Measurements from ENCODE around the gene LYPD6.

The LYPD6 gene, protein sequence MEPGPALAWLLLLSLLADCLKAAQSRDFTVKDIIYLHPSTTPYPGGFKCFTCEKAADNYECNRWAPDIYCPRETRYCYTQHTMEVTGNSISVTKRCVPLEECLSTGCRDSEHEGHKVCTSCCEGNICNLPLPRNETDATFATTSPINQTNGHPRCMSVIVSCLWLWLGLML

DNA sequence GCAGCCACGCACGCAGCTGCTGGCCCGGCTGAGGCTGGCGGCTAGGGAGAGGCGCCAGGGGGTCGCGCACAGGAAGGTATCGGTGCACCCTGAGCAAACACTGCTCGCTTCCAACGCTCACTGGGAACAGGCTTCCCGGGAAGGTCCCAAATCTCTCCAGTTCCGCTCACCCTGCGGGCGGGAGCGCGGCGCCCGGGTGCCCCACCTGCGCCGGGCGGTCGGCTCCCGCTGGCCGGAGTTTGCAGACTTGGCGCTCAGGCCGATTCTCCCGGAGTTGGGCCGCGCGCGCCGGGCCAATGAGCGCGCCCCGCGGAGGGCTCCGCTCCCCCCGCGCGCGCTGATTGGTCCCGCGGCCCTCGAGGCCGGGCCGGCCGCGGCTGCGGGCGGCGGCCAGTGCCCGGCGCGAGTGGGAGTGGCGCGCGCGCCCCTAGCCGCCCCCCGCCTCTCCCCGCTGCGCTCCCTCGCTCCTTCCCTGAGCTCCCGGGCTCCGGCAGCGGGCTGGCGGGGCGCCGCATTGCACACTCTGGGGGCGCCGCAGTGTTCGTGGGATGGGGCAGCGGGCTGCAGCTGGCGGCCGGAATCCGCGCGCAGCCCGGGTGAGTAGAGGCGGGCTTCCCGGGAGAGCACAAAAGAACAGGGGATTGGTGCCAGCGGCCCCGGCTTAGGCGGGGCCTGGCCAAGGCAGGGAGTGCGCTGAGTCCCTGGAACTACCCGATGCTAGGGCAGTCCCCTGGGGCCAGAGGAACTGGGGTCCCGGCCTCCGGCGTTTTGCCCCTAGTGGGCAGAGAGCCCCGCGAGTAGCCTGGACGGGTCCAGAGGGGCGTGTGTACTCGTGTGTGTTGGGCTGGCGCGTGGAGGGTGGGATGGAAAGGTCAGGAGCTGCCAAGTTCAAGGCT lies at the start of gene LYPD6:
LYPD6 (plus strand) TSS at position 461 of the 896 bp plus-strand sequence. CDS start 107,122 bp downstream, outside the sequence.
- no peaks in the 10 kb centered on the region for H3K27me3 ChIP-seq (replicated peaks; ENCODE audit: insufficient read depth, low read length)
- TF ChIP-seq EZH2 (optimal IDR thresholded peaks at IDR 0.05; ENCODE audit: low read depth, low read length) (no peak), EZH2phosphoT487 (IDR thresholded peaks at IDR 0.05; ENCODE audit: low read length) (no peak)
- TF ChIP-seq, protein P1, sequence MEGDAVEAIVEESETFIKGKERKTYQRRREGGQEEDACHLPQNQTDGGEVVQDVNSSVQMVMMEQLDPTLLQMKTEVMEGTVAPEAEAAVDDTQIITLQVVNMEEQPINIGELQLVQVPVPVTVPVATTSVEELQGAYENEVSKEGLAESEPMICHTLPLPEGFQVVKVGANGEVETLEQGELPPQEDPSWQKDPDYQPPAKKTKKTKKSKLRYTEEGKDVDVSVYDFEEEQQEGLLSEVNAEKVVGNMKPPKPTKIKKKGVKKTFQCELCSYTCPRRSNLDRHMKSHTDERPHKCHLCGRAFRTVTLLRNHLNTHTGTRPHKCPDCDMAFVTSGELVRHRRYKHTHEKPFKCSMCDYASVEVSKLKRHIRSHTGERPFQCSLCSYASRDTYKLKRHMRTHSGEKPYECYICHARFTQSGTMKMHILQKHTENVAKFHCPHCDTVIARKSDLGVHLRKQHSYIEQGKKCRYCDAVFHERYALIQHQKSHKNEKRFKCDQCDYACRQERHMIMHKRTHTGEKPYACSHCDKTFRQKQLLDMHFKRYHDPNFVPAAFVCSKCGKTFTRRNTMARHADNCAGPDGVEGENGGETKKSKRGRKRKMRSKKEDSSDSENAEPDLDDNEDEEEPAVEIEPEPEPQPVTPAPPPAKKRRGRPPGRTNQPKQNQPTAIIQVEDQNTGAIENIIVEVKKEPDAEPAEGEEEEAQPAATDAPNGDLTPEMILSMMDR (IDR thresholded peaks at IDR 0.05; ENCODE audit: low read length) = no peak; the same call in 1 of the 2 replicates
- H3K9ac ChIP-seq (ENCODE audit: low read length) = peak within 1 kb of the TSS; percentile 56; the same call in 1 of the 2 replicates
- H3K27ac ChIP-seq (ENCODE audit: low read length) = no peak within 1 kb of the TSS
- no peaks in the 10 kb centered on the region for H3K79me2 ChIP-seq (ENCODE audit: low read length)
- no peaks in the 10 kb centered on the region for H4K20me1 ChIP-seq (ENCODE audit: insufficient read depth, low read length)
- peak within 1 kb of the TSS; percentile 75 for H3K4me3 ChIP-seq (ENCODE audit: low read length)
- peak; percentile 84 for DNase-seq
- no peaks in the 10 kb centered on the region for H3K9me3 ChIP-seq (replicated peaks; ENCODE audit: insufficient read depth, low read length)
- peak within 1 kb of the TSS; percentile 92 for H2AFZ ChIP-seq (ENCODE audit: low read length)
- H3K4me1 ChIP-seq (ENCODE audit: low read length) = no peaks in the 10 kb centered on the region
- peak within 1 kb of the TSS; percentile 83 for H3K4me2 ChIP-seq (ENCODE audit: low read depth, low read length)
- no peaks in the 10 kb centered on the region for H3F3A ChIP-seq (ENCODE audit: insufficient read depth, low read length)
- no peaks in the 10 kb centered on the region for H3K36me3 ChIP-seq (replicated peaks; ENCODE audit: insufficient read depth, low read length)
- no peaks in the 10 kb centered on the region for H3K9me2 ChIP-seq (replicated peaks; ENCODE audit: insufficient read depth, low read length)

DNA sequence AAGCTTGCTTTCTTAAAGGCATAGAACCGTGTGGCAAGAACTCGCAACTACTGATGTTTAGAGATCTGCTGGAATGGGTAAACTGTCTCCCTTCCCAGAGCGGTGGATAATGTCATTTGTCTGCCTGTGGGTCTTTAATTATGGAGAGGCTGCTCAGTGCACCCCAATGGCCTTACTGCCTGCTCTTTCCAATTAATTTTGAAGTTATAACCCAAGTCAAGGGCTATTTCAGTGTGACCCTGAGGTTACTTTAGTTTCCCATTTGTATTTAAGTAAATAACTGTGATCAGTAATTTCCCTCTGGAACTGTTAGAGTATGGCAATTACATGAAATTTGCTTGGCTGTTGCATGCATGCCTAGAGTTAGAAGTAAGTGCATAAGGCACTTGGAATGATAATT lies 48.9 kb upstream of the LYPD6 start:
- no peaks in the 10 kb centered on the region for H4K20me1 ChIP-seq (ENCODE audit: insufficient read depth, low read length)
- H3K9me3 ChIP-seq (replicated peaks; ENCODE audit: insufficient read depth, low read length) = no peaks in the 10 kb centered on the region
- DNase-seq = no peak
- no peaks in the 10 kb centered on the region for H3F3A ChIP-seq (ENCODE audit: insufficient read depth, low read length)
- no peak overlapping the region for H3K4me2 ChIP-seq (ENCODE audit: low read depth, low read length)
- no peaks in the 10 kb centered on the region for H3K4me1 ChIP-seq (ENCODE audit: low read length)
- H3K27ac ChIP-seq (ENCODE audit: low read length) = no peak overlapping the region
- no peak overlapping the region for H2AFZ ChIP-seq (ENCODE audit: low read length)
- no peaks in the 10 kb centered on the region for H3K9me2 ChIP-seq (replicated peaks; ENCODE audit: insufficient read depth, low read length)
- H3K4me3 ChIP-seq (ENCODE audit: low read length) = no peak overlapping the region
- H3K79me2 ChIP-seq (ENCODE audit: low read length) = no peaks in the 10 kb centered on the region
- H3K9ac ChIP-seq (ENCODE audit: low read length) = no peak overlapping the region
- TF ChIP-seq EZH2phosphoT487 (IDR thresholded peaks at IDR 0.05; ENCODE audit: low read length) (no peak), EZH2 (optimal IDR thresholded peaks at IDR 0.05; ENCODE audit: low read depth, low read length) (no peak)
- TF ChIP-seq, protein P1 (IDR thresholded peaks at IDR 0.05; ENCODE audit: low read length) = no peak
- H3K27me3 ChIP-seq (replicated peaks; ENCODE audit: insufficient read depth, low read length) = no peaks in the 10 kb centered on the region
- H3K36me3 ChIP-seq (replicated peaks; ENCODE audit: insufficient read depth, low read length) = no peaks in the 10 kb centered on the region

- no peaks in the 10 kb centered on the region for H3K79me2 ChIP-seq (ENCODE audit: low read length)
- no peak overlapping the region for H2AFZ ChIP-seq (ENCODE audit: low read length)
- H3K9ac ChIP-seq (ENCODE audit: low read length) = no peak overlapping the region
- TF ChIP-seq EZH2 (optimal IDR thresholded peaks at IDR 0.05; ENCODE audit: low read depth, low read length) = no peak
- TF ChIP-seq, protein P1 (IDR thresholded peaks at IDR 0.05; ENCODE audit: low read length) = no peak
- no peak for TF ChIP-seq EZH2phosphoT487 (IDR thresholded peaks at IDR 0.05; ENCODE audit: low read length)
- H3K4me1 ChIP-seq (ENCODE audit: low read length) = no peaks in the 10 kb centered on the region
- no peaks in the 10 kb centered on the region for H3K36me3 ChIP-seq (replicated peaks; ENCODE audit: insufficient read depth, low read length)
- no peak overlapping the region for H3K27ac ChIP-seq (ENCODE audit: low read length)
- no peak for DNase-seq
- no peaks in the 10 kb centered on the region for H3K27me3 ChIP-seq (replicated peaks; ENCODE audit: insufficient read depth, low read length)
- no peaks in the 10 kb centered on the region for H3F3A ChIP-seq (ENCODE audit: insufficient read depth, low read length)
- no peaks in the 10 kb centered on the region for H4K20me1 ChIP-seq (ENCODE audit: insufficient read depth, low read length)
- H3K9me2 ChIP-seq (replicated peaks; ENCODE audit: insufficient read depth, low read length) = no peaks in the 10 kb centered on the region
- no peak overlapping the region for H3K4me2 ChIP-seq (ENCODE audit: low read depth, low read length)
- H3K9me3 ChIP-seq (replicated peaks; ENCODE audit: insufficient read depth, low read length) = no peaks in the 10 kb centered on the region
- H3K4me3 ChIP-seq (ENCODE audit: low read length) = no peak overlapping the region
Measured at GRCh38 chr2:149290662-149291061, 39.7 kb upstream of the LYPD6 start.

All from MM.1S (cell line).